Endodermal cell (in vitro differentiated cells): Measurements from ENCODE around the gene KDF1. TPM values are rescaled to one million over a fixed set of nuclear protein-coding genes. Genes with fewer than 3 reads are reported as not detected.
A peak's percentile ranks its signal among the peaks of the same experiment; 100 is the strongest.

Source experiments
- DNase-seq: peaks from one replicate; pipeline ENCODE4 v3.0.0-alpha.2; 2017
- H3K27ac ChIP-seq: 2 replicates; pipeline ENCODE4 v1.5.1; 2013; ENCODE audit warnings: mild to moderate bottlenecking, low read depth, low read length, moderate library complexity
- H3K27me3 ChIP-seq: 2 replicates; pipeline ENCODE4 v1.6.1; 2013; ENCODE audit warnings: mild to moderate bottlenecking, low read length, moderate library complexity; ENCODE audit not compliant: insufficient read depth, control insufficient read depth, poor library complexity, severe bottlenecking
- H3K36me3 ChIP-seq: 2 replicates; pipeline ENCODE4 v1.7.0; 2013; ENCODE audit warnings: mild to moderate bottlenecking, low read length, moderate library complexity; ENCODE audit not compliant: control insufficient read depth, insufficient read depth
- H3K4me1 ChIP-seq: one replicate; pipeline ENCODE4 v1.7.0; 2013; ENCODE audit warnings: low read length; ENCODE audit not compliant: control insufficient read depth, insufficient read depth
- H3K4me3 ChIP-seq: 2 replicates; pipeline ENCODE4 v1.5.1; 2013; ENCODE audit warnings: mild to moderate bottlenecking, low read length, moderate library complexity
- H3K9ac ChIP-seq: 2 replicates; pipeline ENCODE4 v1.6.1; 2013; ENCODE audit warnings: mild to moderate bottlenecking, low read length, moderate library complexity; ENCODE audit not compliant: poor library complexity, severe bottlenecking; ENCODE audit errors: extremely low read depth
- H3K9me3 ChIP-seq: 2 replicates; pipeline ENCODE4 v1.6.1; 2013; ENCODE audit warnings: mild to moderate bottlenecking, low read length, moderate library complexity; ENCODE audit not compliant: control insufficient read depth
- H3K27ac Mint-ChIP-seq: 2 replicates; pipeline ENCODE4 v1.8.0; 2020; ENCODE audit warnings: mixed read lengths
- H3K27me3 Mint-ChIP-seq: 2 replicates; pipeline ENCODE4 v1.8.0; 2021; ENCODE audit warnings: mild to moderate bottlenecking, mixed read lengths; ENCODE audit not compliant: insufficient read depth
- H3K36me3 Mint-ChIP-seq: 2 replicates; pipeline ENCODE4 v1.8.0; 2020; ENCODE audit warnings: low read depth, mixed read lengths
- H3K4me1 Mint-ChIP-seq: 2 replicates; pipeline ENCODE4 v1.8.0; 2020; ENCODE audit warnings: mixed read lengths
- H3K4me3 Mint-ChIP-seq: 2 replicates; pipeline ENCODE4 v1.8.0; 2020; ENCODE audit warnings: mild to moderate bottlenecking, moderate library complexity, mixed read lengths
- H3K9me3 Mint-ChIP-seq: 2 replicates; pipeline ENCODE4 v1.8.0; 2020; ENCODE audit warnings: mild to moderate bottlenecking, mixed read lengths
- CTCF ChIP-seq: fragments of 200-600 bp; sonication (generic); conservative IDR thresholded peaks from 2 replicates; pipeline ENCODE4 v1.5.0; 2021; ENCODE audit warnings: antibody characterized with exemption, mild to moderate bottlenecking
- WGBS, 2 experiments: methylation state at CpG; one replicate each; pipeline versions ENCODE4 v1.1.5 to v1.1.7; 2013; ENCODE audit warnings: missing lambda C conversion rate in 2 of 2, mixed read lengths in 1 of 2; ENCODE audit not compliant: insufficient coverage in 1 of 2, insufficient read length in 1 of 2; 5-methylcytosine and 5-hydroxymethylcytosine counted together
- total RNA-seq, 2 donors: library from RNA; stranded (reverse); fragmentation: NEBNext Ultra II Directional in 1 of 2; extraction: Animal tissue kit (Norgen Biotek cat#: 25700) in 1 of 2; gene quantifications; 2 replicates in 1 of 2; 3 replicates in 1 of 2; pipeline ENCODE4 v1.2.1, GENCODE V29; 2021

Gene KDF1
- total RNA-seq, 2 donors from 2014 or later, result 17.2 to 22.7 TPM

DNA sequence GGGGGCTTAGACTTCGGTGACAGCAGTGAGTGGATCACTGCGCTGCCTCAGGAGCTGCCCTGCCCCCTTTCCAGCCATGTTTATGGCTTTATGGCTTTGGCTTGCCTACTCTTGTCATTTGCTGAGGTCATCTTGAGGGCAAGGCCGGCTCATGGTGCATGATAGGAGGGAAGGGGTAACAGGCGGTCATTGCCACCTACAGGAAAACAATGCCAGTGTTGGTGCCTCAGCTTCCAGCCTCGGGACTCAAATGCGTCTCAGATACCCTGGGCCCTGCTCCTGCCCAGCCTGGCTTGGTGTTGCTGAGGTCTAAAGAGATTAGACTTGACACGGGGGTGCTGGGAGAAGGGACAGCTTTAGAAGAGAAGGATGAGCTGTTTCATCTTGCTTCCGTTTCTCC, 14.5 kb downstream of the KDF1 start:
- peaks cover 65% of the 10 kb centered on the region for H3K36me3 ChIP-seq
- 92 to 98% methylated on average over 8 of the region's 8 CpGs for WGBS, 2 experiments
- H3K36me3 Mint-ChIP-seq, result peaks cover 68% of the 10 kb centered on the region

DNA sequence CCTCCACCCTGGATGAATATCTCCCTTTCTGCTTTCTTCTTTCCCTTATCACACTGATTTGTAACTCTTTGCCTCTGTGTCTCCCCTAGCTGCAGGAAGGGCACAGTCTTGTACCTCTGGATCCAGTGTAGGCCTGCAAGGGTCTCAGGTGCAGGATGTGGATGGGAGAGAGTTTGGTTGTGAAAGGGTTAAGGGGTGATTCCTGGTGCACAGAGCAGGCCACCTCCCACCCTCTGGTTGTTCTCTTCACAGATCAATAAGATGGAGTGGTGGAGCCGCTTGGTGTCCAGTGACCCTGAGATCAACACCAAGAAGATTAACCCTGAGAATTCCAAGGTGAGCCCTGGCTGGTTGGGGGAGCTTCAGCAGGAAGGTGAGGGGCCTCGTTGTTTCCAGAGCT, 15.1 kb downstream of the KDF1 start:
- peaks cover 66% of the 10 kb centered on the region for H3K36me3 Mint-ChIP-seq
- no peak for DNase-seq
- no peak overlapping the region for H3K27ac Mint-ChIP-seq

More for the DNA sequence above, 14.5 kb downstream of the KDF1 start:
- H3K9ac ChIP-seq, result no peak overlapping the region
- H3K4me3 Mint-ChIP-seq, result no peak overlapping the region
- H3K4me3 ChIP-seq, result no peak overlapping the region
- H3K27me3 Mint-ChIP-seq, result no peaks in the 10 kb centered on the region
- no peak overlapping the region for H3K27ac Mint-ChIP-seq
- peaks cover 3% of the 10 kb centered on the region for H3K9me3 Mint-ChIP-seq
- H3K4me1 ChIP-seq, result peaks cover 9% of the 10 kb centered on the region
- no peak overlapping the region for H3K27ac ChIP-seq
- TF ChIP-seq CTCF, result no peak
- peaks cover 17% of the 10 kb centered on the region for H3K4me1 Mint-ChIP-seq
- H3K9me3 ChIP-seq, result no peaks in the 10 kb centered on the region
- no peaks in the 10 kb centered on the region for H3K27me3 ChIP-seq
- DNase-seq, result no peak

DNA sequence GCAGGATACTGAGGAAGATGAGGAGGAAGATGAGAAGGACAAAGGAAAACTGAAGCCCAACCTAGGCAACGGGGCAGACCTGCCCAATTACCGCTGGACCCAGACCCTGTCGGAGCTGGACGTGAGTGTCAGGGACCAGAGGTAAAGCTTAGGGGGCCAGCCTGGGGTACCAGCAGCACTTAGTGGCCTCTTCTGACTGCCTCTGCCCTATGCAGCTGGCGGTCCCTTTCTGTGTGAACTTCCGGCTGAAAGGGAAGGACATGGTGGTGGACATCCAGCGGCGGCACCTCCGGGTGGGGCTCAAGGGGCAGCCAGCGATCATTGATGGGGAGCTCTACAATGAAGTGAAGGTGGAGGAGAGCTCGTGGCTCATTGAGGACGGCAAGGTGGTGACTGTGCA, 17.6 kb downstream of the KDF1 start:
- no peaks in the 10 kb centered on the region for H3K9me3 ChIP-seq
- TF ChIP-seq CTCF, result no peak
- H3K36me3 ChIP-seq, result peaks cover 77% of the 10 kb centered on the region
- H3K4me3 ChIP-seq, result no peak overlapping the region
- Mint-ChIP-seq H3K27me3 (no peaks in the 10 kb centered on the region), H3K4me1 (peaks cover 11% of the 10 kb centered on the region), H3K4me3 (no peak overlapping the region), H3K9me3 (peaks cover 3% of the 10 kb centered on the region), H3K36me3 (peaks cover 70% of the 10 kb centered on the region), H3K27ac (peak overlapping the region; percentile 74)
- no peak overlapping the region for H3K9ac ChIP-seq
- H3K4me1 ChIP-seq, result peaks cover 9% of the 10 kb centered on the region
- DNase-seq, result no peak
- 91 to 94% methylated on average over 4 to 12 of the region's 12 CpGs for WGBS, 2 experiments
- H3K27me3 ChIP-seq, result no peaks in the 10 kb centered on the region
- H3K27ac ChIP-seq, result no peak overlapping the region

More for the DNA sequence above, 15.1 kb downstream of the KDF1 start:
- no peaks in the 10 kb centered on the region for H3K27me3 ChIP-seq
- Mint-ChIP-seq H3K4me1 (peaks cover 17% of the 10 kb centered on the region), H3K9me3 (peaks cover 3% of the 10 kb centered on the region), H3K27me3 (no peaks in the 10 kb centered on the region), H3K4me3 (no peak overlapping the region)
- WGBS, 2 experiments, result 92 to 100% methylated on average over 2 of the region's 2 CpGs
- H3K9ac ChIP-seq, result no peak overlapping the region
- TF ChIP-seq CTCF, result no peak
- H3K4me3 ChIP-seq, result no peak overlapping the region
- no peaks in the 10 kb centered on the region for H3K9me3 ChIP-seq
- H3K4me1 ChIP-seq, result peaks cover 9% of the 10 kb centered on the region
- H3K27ac ChIP-seq, result no peak overlapping the region
- H3K36me3 ChIP-seq, result peaks cover 65% of the 10 kb centered on the region
